HepG2 (cell line): ENCODE measurements around the gene RBP4. TPM values are rescaled to one million over a fixed set of nuclear protein-coding genes. Genes with fewer than 3 reads are reported as not detected.

ENCODE experiments used
- BHLHE40 ChIP-seq: IDR thresholded peaks from 2 replicates; pipeline ENCODE4 v1.6.1; 2011; ENCODE audit warnings: low read length, improper control_type of control experiment
- CENPX ChIP-seq: sonication (generic); formaldehyde crosslinking; IDR thresholded peaks from 2 replicates; pipeline ENCODE4 v1.9.0; 2021; ENCODE audit warnings: mild to moderate bottlenecking, missing genetic modification reagents, moderate library complexity
- GATA4 ChIP-seq: sonication (generic); IDR thresholded peaks from 2 replicates; pipeline ENCODE4 v1.6.1; 2016; ENCODE audit warnings: antibody characterized with exemption, low read depth, borderline replicate concordance
- HHEX ChIP-seq: IDR thresholded peaks from 2 replicates; pipeline ENCODE4 v1.6.1; 2016; ENCODE audit warnings: control low read depth
- JDP2 ChIP-seq: sonication (generic); formaldehyde crosslinking; IDR thresholded peaks from 2 replicates; pipeline ENCODE4 v1.8.1; 2022; ENCODE audit warnings: missing genetic modification reagents, borderline replicate concordance
- NFIC ChIP-seq: IDR thresholded peaks from 2 replicates; pipeline ENCODE4 v1.6.1; 2012; ENCODE audit warnings: mild to moderate bottlenecking, low read length, inconsistent platforms
- ZNF460 ChIP-seq: sonication (generic); formaldehyde crosslinking; IDR thresholded peaks from 2 replicates; pipeline ENCODE4 v1.5.1; 2020; ENCODE audit warnings: missing genetic modification reagents, mild to moderate bottlenecking, borderline replicate concordance
- ZNF572 ChIP-seq: sonication (generic); formaldehyde crosslinking; IDR thresholded peaks from 2 replicates; pipeline ENCODE4 v1.5.1; 2020; ENCODE audit warnings: mild to moderate bottlenecking, missing genetic modification reagents
- polyA plus RNA-seq, 8 experiments: library from polyadenylated mRNA; depleted of rRNA in 3 of 8; stranded (reverse) in 7 of 8; unstranded in 1 of 8; fragments of >200 nt; fragmentation: Illumina TruSeq in 4 of 8; extraction: Trizol in 4 of 8; gene quantifications; 2 replicates each; pipeline versions ENCODE4 v1.2.1 to v1.2.3, GENCODE V29; 2011 to 2016; ENCODE audit warnings: low read depth in 4 of 8, missing spikeins in 1 of 8, mixed read lengths in 1 of 8; ENCODE audit not compliant: insufficient read depth in 1 of 8
- total RNA-seq, 5 experiments: library from RNA; depleted of rRNA; stranded (reverse); fragments of >200 nt; fragmentation: Illumina TruSeq; extraction: Trizol; gene quantifications; 2 replicates each; pipeline ENCODE4 v1.2.3, GENCODE V29; 2016; ENCODE audit warnings: low read depth in 1 of 5
- TF ChIP-seq, protein P1 (sequence below): sonication (generic); formaldehyde crosslinking; IDR thresholded peaks from 2 replicates; pipeline ENCODE4 v1.4.0; 2020; ENCODE audit warnings: missing genetic modification reagents, mild to moderate bottlenecking, borderline replicate concordance
- TF ChIP-seq, protein P2 (sequence below): sonication (generic); formaldehyde crosslinking; IDR thresholded peaks from 2 replicates; pipeline ENCODE4 v1.4.0; 2020; ENCODE audit warnings: missing genetic modification reagents
- TF ChIP-seq, protein P3 (sequence below): sonication (generic); formaldehyde crosslinking; IDR thresholded peaks from 2 replicates; pipeline ENCODE4 v1.5.0; 2020; ENCODE audit warnings: mild to moderate bottlenecking, missing genetic modification reagents, borderline replicate concordance

RBP4 gene
- total and polyA plus RNA-seq, 2 of the 13 experiments (the other 11 are each of a cell fraction or from before 2014, with no cell fraction given), result 642 to 931 TPM

DNA sequence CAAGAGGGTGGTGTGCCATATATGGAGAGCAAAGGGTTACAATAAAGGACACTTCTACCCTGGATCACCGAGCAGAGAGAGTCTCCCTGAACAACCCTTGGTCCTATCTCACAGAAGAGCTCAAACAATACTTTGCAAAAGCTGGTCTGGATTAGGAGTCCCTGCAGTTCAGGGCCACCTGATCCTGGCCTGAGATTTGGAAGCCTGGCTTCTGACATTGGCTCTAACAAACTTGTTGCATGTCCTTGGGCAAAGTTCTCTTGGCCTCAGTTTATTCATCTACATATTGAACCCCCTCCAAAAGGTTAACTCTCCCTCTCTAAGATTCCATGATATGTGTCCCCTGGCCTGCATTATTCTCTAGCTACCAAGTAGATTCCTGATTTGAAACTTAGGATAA is 1.7 kb downstream of the RBP4 start (continued):
- TF ChIP-seq, protein P1, sequence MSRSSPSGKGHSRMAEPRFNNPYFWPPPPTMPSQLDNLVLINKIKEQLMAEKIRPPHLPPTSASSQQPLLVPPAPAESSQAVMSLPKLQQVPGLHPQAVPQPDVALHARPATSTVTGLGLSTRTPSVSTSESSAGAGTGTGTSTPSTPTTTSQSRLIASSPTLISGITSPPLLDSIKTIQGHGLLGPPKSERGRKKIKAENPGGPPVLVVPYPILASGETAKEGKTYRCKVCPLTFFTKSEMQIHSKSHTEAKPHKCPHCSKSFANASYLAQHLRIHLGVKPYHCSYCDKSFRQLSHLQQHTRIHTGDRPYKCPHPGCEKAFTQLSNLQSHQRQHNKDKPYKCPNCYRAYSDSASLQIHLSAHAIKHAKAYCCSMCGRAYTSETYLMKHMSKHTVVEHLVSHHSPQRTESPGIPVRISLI, result no peak
- no peak for TF ChIP-seq ZNF460 (CRISPR knock-in tag)
- TF ChIP-seq NFIC, result no peak
- TF ChIP-seq CENPX (CRISPR knock-in tag), result no peak
- no peak for TF ChIP-seq ZNF572
- TF ChIP-seq, protein P2, sequence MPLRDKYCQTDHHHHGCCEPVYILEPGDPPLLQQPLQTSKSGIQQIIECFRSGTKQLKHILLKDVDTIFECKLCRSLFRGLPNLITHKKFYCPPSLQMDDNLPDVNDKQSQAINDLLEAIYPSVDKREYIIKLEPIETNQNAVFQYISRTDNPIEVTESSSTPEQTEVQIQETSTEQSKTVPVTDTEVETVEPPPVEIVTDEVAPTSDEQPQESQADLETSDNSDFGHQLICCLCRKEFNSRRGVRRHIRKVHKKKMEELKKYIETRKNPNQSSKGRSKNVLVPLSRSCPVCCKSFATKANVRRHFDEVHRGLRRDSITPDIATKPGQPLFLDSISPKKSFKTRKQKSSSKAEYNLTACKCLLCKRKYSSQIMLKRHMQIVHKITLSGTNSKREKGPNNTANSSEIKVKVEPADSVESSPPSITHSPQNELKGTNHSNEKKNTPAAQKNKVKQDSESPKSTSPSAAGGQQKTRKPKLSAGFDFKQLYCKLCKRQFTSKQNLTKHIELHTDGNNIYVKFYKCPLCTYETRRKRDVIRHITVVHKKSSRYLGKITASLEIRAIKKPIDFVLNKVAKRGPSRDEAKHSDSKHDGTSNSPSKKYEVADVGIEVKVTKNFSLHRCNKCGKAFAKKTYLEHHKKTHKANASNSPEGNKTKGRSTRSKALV, result peak; percentile 58; the same call in 1 of the 2 replicates
- no peak for TF ChIP-seq GATA4
- TF ChIP-seq, protein P3, sequence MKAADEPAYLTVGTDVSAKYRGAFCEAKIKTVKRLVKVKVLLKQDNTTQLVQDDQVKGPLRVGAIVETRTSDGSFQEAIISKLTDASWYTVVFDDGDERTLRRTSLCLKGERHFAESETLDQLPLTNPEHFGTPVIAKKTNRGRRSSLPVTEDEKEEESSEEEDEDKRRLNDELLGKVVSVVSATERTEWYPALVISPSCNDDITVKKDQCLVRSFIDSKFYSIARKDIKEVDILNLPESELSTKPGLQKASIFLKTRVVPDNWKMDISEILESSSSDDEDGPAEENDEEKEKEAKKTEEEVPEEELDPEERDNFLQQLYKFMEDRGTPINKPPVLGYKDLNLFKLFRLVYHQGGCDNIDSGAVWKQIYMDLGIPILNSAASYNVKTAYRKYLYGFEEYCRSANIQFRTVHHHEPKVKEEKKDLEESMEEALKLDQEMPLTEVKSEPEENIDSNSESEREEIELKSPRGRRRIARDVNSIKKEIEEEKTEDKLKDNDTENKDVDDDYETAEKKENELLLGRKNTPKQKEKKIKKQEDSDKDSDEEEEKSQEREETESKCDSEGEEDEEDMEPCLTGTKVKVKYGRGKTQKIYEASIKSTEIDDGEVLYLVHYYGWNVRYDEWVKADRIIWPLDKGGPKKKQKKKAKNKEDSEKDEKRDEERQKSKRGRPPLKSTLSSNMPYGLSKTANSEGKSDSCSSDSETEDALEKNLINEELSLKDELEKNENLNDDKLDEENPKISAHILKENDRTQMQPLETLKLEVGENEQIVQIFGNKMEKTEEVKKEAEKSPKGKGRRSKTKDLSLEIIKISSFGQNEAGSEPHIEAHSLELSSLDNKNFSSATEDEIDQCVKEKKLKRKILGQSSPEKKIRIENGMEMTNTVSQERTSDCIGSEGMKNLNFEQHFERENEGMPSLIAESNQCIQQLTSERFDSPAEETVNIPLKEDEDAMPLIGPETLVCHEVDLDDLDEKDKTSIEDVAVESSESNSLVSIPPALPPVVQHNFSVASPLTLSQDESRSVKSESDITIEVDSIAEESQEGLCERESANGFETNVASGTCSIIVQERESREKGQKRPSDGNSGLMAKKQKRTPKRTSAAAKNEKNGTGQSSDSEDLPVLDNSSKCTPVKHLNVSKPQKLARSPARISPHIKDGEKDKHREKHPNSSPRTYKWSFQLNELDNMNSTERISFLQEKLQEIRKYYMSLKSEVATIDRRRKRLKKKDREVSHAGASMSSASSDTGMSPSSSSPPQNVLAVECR (CRISPR knock-in tag), result no peak
- TF ChIP-seq JDP2 (CRISPR knock-in tag), result no peak
- TF ChIP-seq BHLHE40, result no peak
- TF ChIP-seq HHEX, result no peak
